HepG2 (cell line): Measurements from ENCODE around the gene SRSF6. TPM values are rescaled to one million over a fixed set of nuclear protein-coding genes. Genes with fewer than 3 reads are reported as not detected.
A peak's percentile ranks its signal among the peaks of the same experiment; 100 is the strongest.

Experiments used
- AKAP8 ChIP-seq: sonication (generic); formaldehyde crosslinking; IDR thresholded peaks from 2 replicates; pipeline ENCODE4 v1.5.1; 2020; ENCODE audit warnings: mild to moderate bottlenecking, missing genetic modification reagents
- ARID5B ChIP-seq: IDR thresholded peaks from 2 replicates; pipeline ENCODE4 v1.4.0; 2020; ENCODE audit warnings: mild to moderate bottlenecking, missing genetic modification reagents
- ATAD3A ChIP-seq: sonication (generic); formaldehyde crosslinking; IDR thresholded peaks from 2 replicates; pipeline ENCODE4 v1.4.0; 2020; ENCODE audit warnings: missing genetic modification reagents
- FOXA3 ChIP-seq: IDR thresholded peaks from 2 replicates; pipeline ENCODE4 v1.6.1; 2016; ENCODE audit warnings: missing genetic modification reagents, missing compliant biosample characterization
- GTF3A ChIP-seq: sonication (generic); formaldehyde crosslinking; conservative IDR thresholded peaks from 2 replicates; pipeline ENCODE4 v1.4.0; 2020; ENCODE audit warnings: mild to moderate bottlenecking, missing genetic modification reagents
- NFKBIZ ChIP-seq: IDR thresholded peaks from 2 replicates; pipeline ENCODE4 v1.6.1; 2018; ENCODE audit warnings: missing genetic modification reagents, missing compliant biosample characterization
- PAWR ChIP-seq: sonication (generic); formaldehyde crosslinking; IDR thresholded peaks from 2 replicates; pipeline ENCODE4 v1.4.0; 2020; ENCODE audit warnings: missing genetic modification reagents, mild to moderate bottlenecking, borderline replicate concordance
- PRPF4 ChIP-seq: fragments of 200-400 bp; formaldehyde crosslinking; IDR thresholded peaks from 2 replicates; pipeline ENCODE4 v1.6.1; 2016; ENCODE audit warnings: low read length, low read depth; ENCODE audit not compliant: poor library complexity, severe bottlenecking
- PTBP1 ChIP-seq: fragments of 200-400 bp; formaldehyde crosslinking; IDR thresholded peaks from 2 replicates; pipeline ENCODE4 v1.6.1; 2018; ENCODE audit warnings: low read length, low read depth; ENCODE audit not compliant: poor library complexity, severe bottlenecking
- SNAPC2 ChIP-seq: sonication (generic); formaldehyde crosslinking; IDR thresholded peaks from 2 replicates; pipeline ENCODE4 v1.8.1; 2022; ENCODE audit warnings: mild to moderate bottlenecking, missing genetic modification reagents
- SRF ChIP-seq: IDR thresholded peaks from 2 replicates; pipeline ENCODE4 v1.6.1; 2011; ENCODE audit warnings: mild to moderate bottlenecking, low read depth, low read length, moderate library complexity
- ZBTB20 ChIP-seq: sonication (generic); formaldehyde crosslinking; IDR thresholded peaks from 2 replicates; pipeline ENCODE4 v1.8.1; 2023; ENCODE audit warnings: missing genetic modification reagents, low read depth, mild to moderate bottlenecking, borderline replicate concordance
- ZNF142 ChIP-seq: sonication (generic); formaldehyde crosslinking; IDR thresholded peaks from 2 replicates; pipeline ENCODE4 v1.4.0; 2020; ENCODE audit warnings: missing genetic modification reagents
- ZNF331 ChIP-seq: sonication (generic); formaldehyde crosslinking; IDR thresholded peaks from 2 replicates; pipeline ENCODE4 v1.4.0; 2020; ENCODE audit warnings: missing genetic modification reagents
- ZNF34 ChIP-seq: sonication (generic); formaldehyde crosslinking; IDR thresholded peaks from 2 replicates; pipeline ENCODE4 v1.4.0; 2020; ENCODE audit warnings: mild to moderate bottlenecking, missing genetic modification reagents, borderline replicate concordance
- ZNF468 ChIP-seq: sonication (generic); formaldehyde crosslinking; IDR thresholded peaks from 2 replicates; pipeline ENCODE4 v1.8.0; 2022; ENCODE audit warnings: mild to moderate bottlenecking, moderate library complexity, missing genetic modification reagents
- ZNF619 ChIP-seq: sonication (generic); formaldehyde crosslinking; IDR thresholded peaks from 2 replicates; pipeline ENCODE4 v1.4.0; 2020; ENCODE audit warnings: mild to moderate bottlenecking, missing genetic modification reagents
- polyA plus RNA-seq, 8 experiments: library from polyadenylated mRNA; depleted of rRNA in 3 of 8; stranded (reverse) in 7 of 8; unstranded in 1 of 8; fragments of >200 nt; fragmentation: Illumina TruSeq in 4 of 8; extraction: Trizol in 4 of 8; gene quantifications; 2 replicates each; pipeline versions ENCODE4 v1.2.1 to v1.2.3, GENCODE V29; 2011 to 2016; ENCODE audit warnings: low read depth in 4 of 8, missing spikeins in 1 of 8, mixed read lengths in 1 of 8; ENCODE audit not compliant: insufficient read depth in 1 of 8
- total RNA-seq, 5 experiments: library from RNA; depleted of rRNA; stranded (reverse); fragments of >200 nt; fragmentation: Illumina TruSeq; extraction: Trizol; gene quantifications; 2 replicates each; pipeline ENCODE4 v1.2.3, GENCODE V29; 2016; ENCODE audit warnings: low read depth in 1 of 5
- TF ChIP-seq, protein P1 (sequence below): sonication (generic); formaldehyde crosslinking; IDR thresholded peaks from 2 replicates; pipeline ENCODE4 v1.4.0; 2020; ENCODE audit warnings: missing genetic modification reagents, borderline replicate concordance

SRSF6 gene
- total and polyA plus RNA-seq, 2 of the 13 experiments (the other 11 are each of a cell fraction or from before 2014, with no cell fraction given): 156 to 194 TPM

GRCh38 chr20:43456809-43457639 is 672 bp upstream of the SRSF6 start (continued):
- 0 out of 2 replicates have a peak, but pooled peaks have one; percentile 42 for TF ChIP-seq ZNF468
- 0 out of 2 replicates have a peak, but pooled peaks have one; percentile 29 for TF ChIP-seq PAWR
- 0 out of 2 replicates have a peak, but pooled peaks have one; percentile 15 for TF ChIP-seq SRF
- TF ChIP-seq SNAPC2 (CRISPR knock-in tag): 0 out of 2 replicates have a peak, but pooled peaks have one; percentile 65
- TF ChIP-seq ATAD3A (CRISPR knock-in tag): peak; percentile 70; the same call in 1 of the 2 replicates
- no peak for TF ChIP-seq AKAP8 (CRISPR knock-in tag)
- TF ChIP-seq FOXA3: no peak
- TF ChIP-seq ZBTB20 (CRISPR knock-in tag): peak; percentile 31; the same call in 1 of the 2 replicates
- 0 out of 2 replicates have a peak, but pooled peaks have one; percentile 25 for TF ChIP-seq ZNF619 (CRISPR knock-in tag)
- no peak for TF ChIP-seq NFKBIZ (CRISPR knock-in tag)
- TF ChIP-seq ARID5B (CRISPR knock-in tag): no peak
- TF ChIP-seq ZNF331 (CRISPR knock-in tag): 0 out of 2 replicates have a peak, but pooled peaks have one; percentile 9
- TF ChIP-seq ZNF142 (CRISPR knock-in tag): 0 out of 2 replicates have a peak, but pooled peaks have one; percentile 22
- peak; percentile 39; the same call in 1 of the 2 replicates for TF ChIP-seq GTF3A (CRISPR knock-in tag)
- no peak for TF ChIP-seq PRPF4
- TF ChIP-seq, protein P1, sequence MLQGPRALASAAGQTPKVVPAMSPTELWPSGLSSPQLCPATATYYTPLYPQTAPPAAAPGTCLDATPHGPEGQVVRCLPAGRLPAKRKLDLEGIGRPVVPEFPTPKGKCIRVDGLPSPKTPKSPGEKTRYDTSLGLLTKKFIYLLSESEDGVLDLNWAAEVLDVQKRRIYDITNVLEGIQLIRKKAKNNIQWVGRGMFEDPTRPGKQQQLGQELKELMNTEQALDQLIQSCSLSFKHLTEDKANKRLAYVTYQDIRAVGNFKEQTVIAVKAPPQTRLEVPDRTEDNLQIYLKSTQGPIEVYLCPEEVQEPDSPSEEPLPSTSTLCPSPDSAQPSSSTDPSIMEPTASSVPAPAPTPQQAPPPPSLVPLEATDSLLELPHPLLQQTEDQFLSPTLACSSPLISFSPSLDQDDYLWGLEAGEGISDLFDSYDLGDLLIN (CRISPR knock-in tag): peak; percentile 71; the same call in 1 of the 2 replicates
- no peak for TF ChIP-seq PTBP1
- no peak for TF ChIP-seq ZNF34 (CRISPR knock-in tag)
